Stimulated activated CD4-positive, alpha-beta T cell treated with anti-CD3 and anti-CD28 coated beads, Interleukin-2, amount 100 ng/mL, for 24 hours (primary cell): ENCODE data around the gene MTHFS.
"Not testable (repeated sequence)": the region's sequence is repeated elsewhere in the genome, so short reads cannot be mapped to it uniquely, and the experiment has no call there.

ENCODE experiments used
- DNase-seq, 2 donors: peaks; one replicate each; pipeline ENCODE4 v3.0.0-alpha.2; 2020

MTHFS gene

DNA sequence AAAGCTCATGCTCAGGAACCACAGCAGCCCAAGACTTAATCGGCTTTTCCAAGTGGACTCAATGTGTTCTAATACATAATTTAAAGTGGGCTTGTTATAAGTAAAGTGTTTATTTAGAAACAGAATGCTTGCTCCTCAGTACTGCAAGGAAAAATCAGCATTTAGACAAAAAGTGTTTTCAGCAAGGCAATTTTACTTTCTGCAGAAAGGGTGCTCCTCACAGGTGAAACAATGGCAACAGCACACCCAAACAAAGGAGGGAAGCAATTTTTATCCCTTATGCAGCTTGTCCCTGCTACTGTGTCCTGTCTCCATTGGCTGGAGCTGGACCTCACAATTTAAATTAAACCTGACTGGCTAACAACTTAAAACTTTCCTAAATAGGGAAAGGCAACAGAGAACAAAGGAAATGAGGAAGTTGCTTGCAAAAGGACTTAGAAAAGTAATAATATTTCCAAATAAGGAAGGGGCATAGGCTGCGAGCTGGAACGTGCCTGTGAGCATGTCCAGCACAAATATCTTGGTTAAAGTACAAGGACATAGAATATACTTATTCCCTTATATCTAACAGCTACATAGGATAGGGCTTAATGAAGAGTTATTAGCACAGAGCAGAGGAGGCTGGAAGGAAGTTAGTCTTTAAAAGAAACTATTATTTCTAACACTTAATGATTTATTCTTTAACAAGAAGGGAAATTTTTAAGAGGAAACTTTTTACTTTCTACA lies 19.1 kb upstream of the MTHFS start:
- not testable (repeated sequence) for DNase-seq

DNA sequence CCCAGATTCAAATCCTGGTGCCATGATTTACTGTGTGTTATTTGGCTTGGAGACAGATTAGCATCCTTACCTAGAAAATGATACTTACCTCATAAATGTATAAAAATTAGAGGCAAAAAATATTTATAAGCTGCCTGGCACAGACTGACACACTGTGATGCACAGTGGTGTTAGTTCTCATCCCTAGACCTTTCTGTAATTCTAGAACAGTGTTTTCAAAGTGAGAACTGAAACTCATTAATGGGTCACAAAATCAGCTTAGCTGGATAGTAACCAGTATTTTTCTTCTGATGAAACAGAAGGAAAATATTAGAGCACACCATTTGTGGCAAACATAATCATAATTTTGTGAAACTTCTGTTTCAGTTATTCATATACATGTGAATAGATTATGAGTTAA lies 17.9 kb upstream of the MTHFS start:
- DNase-seq, result no peak

DNA sequence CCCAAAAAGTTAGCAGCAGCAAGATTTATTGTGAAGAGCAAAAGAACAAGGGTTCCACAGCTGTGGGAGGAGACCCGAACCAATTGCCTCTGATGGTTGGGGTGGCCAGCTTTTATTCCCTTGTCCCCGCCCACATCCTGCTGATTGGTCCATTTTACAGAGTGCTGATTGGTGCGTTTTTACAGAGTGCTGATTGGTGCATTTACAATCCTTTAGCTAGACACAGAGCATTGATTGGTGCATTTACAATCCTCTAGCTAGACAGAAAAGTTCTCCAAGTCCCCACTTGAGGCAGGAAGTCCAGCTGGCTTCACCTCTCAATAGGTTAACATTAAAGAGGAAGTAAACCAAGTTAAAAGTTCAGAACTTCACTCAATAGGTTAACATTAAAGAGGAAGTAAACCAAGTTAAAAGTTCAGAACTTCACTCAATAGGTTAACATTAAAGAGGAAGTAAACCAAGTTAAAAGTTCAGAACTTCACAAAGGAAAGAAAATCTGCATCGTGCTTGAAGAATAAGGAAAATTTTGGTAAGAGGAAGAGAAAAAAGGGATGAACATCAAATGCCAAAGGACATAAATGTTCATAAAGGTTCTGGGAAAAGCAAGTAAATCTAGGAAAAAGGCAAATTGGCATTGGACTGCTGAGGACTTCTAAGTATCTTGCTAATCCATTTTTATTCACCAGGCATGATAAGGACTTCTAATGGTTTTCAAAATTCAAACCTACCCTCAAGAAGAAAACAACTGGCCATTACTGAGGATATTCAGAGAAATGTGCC lies 12.9 kb upstream of the MTHFS start:
- not testable (repeated sequence) for DNase-seq

DNA sequence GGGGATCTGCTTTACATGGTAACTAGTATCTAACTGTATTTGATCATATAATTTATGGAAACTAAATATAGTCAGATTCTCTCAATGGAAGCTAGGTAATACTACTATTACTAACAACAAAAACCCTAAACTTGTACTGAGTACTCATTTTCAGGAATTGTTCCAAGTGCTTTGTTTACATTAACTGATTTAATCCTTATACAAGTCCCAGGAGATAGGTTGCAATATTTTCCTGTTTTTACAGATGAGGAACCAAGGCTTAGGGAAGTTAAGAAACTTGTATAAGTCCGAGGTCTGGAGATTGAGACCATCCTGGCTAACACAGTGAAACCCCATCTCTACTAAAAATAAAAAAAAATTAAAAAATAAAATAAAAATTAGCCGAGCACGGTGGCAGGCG lies 7.5 kb upstream of the MTHFS start:
- no peak for DNase-seq

DNA sequence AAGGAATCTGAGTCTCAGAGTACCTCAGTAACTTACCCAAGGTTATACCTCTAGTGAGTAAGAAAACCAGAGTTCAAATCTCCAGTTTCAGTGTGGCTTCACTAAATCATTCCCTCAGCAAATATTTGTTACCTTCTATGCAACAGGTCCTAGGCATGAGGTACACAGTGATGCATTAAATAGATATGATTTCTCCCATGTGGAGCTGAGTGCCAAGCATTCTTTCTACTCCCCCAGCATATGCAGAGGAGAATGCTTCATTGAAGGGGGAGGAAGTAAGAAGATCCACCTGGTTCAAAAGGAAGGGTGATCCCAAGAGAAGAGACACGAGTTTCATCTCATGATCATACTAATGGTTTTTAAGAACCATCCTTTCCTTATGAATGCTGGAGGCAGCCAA lies 6.8 kb upstream of the MTHFS start:
- DNase-seq, result no peak

DNA sequence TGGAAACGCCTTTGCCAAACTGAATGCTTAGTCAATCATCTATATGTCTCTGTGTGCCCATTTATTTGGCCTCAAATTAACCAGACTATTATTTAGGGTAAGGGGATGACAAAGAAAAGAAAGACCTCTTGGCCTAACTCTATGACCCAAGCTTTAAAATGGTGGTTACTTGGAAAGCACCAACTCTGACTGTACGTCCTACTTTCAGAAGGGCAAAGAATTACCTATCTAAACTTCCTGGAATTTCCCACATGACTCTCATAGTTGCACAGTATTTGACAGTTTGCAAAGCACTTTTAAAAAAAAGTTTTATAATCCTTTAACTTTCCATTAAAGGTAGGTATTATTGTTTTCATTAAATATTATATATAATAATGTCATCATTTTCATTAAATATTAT lies 6.3 kb upstream of the MTHFS start:
- DNase-seq, result no peak

DNA sequence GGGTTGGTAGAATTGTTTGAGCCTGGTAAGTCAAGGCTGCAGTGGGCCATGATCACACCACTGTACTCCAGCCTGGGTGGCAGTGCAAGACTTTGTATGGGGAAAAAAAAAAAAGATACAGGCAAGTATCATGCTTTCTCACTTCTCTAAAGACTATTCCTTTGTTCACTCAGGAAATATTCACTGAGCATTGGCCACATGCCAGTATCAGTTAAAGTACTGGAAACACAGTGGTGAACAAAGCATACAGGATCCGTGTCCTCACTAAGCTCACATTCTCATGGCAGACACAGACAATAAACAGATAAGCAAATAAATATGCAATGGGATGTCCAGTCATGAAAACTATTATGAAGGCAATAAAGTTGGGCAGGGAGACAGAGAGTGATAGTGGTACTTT lies 5.1 kb upstream of the MTHFS start:
- no peak for DNase-seq

DNA sequence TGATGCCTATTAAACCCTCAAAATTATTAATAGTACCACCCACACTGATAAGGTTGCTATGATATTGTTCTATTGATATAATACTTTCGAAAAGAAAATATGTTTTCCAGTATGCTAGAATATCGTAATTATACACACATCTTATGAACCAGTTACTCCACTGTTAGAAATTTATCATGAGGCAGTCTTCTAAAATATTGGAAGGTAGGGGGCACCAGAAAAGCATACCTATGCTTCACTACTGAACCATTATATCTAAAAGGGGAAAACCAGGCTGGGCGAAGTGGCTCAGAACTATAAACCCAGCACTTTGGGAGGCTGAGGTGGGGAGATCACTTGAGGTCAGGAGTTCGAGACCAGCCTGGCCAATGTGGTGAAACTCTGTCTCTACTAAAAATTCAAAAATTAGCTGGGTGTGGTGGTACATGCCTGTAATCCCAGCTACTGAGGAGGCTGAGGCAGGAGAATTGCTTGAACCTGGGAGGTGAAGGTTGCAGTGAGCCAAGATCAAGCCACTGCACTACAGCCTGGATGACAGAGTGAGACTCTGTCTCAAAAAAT lies 4.1 kb upstream of the MTHFS start:
- DNase-seq, result not testable (repeated sequence)

DNA sequence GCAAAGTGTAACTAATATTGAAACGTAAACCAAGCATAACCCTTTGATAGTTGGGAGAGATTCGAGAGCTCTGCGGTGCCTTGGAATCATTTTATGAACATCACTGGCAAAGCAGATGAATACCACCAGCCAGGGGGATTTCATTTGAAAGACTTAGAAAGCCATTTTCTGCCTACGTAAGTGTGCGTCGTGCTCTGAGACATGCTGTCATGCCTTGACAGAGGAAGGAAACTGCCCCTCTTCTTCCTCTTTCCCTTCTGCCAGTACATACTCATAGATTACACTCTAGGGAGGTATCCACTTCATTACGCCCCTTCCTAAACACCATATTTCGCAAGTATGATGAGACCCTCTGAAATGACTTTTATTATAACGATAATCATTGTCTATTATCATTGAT lies 3.3 kb upstream of the MTHFS start:
- DNase-seq, result no peak

DNA sequence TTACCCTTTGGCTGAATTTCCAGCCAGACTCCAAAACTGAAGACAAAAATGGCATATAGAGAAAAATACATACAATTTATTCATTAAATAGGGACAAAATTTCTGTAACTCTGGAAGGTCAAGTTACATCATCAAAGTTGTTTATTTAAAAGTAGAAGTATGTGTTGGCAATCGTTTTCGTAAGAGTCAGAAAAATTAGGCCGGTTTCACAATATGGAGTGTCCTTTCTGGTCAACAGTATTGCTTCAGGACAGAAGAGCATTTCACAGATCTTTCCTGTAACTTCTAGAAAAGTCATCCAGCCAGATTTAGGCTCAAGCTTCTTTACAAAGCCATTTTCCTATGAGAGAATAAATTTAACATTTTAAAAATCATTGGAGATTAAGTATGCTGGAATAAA lies 2.0 kb upstream of the MTHFS start:
- DNase-seq, result not testable (repeated sequence)

DNA sequence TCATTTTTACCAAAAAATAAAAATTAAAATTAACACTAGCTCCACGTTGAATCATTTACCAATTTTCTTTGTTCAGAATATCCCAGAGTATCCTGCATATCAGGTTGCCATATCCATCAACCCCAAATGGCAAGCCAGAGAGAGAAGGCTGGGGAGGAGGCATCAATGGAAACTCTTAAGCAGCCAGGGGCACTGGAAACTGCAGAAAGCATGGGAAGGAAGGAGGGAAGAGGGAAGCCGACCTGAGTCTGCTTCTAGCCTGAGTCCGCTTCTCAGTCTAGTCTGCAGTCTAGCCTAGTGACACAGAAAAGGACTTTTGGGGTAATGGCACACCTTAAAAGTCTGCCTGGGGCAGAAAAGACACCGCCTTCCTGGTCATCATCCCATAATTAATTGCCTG lies 1.6 kb upstream of the MTHFS start:
- DNase-seq, result no peak

DNA sequence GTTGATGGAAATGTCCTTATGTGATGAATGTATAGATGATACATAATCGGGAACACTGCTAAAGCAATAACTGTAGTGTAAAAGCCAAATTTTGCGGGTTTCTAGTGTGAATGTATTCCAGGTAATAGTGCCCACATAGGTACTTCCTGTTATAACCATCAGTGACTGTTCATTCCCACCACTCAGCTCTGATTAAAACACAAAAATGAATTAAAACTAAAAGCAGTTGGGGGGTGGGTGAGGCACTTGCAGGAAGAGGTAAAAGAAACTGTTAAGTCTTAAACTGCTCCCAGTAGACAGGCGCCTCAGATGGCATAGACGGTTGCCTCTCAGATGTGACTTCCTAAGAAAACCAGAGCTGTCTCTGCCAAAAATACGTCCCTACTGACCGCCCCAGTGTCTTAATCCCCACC lies 893 bp upstream of the MTHFS start:
- peak; percentile 26 to 30 for DNase-seq

DNA sequence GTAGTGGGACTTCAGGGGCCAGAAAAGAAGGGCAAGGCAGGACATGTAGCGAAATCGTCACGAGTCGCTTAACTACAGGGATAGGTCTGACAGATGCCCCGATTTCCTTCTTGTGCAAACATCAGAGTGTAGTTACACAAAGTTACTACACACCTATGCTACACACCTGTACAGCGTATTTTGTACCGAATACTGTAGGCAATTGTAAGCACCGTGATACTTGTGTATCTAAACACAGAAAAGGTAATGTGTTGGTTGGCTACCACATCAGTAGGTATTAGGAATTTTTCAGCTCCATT lies 515 bp upstream of the MTHFS start:
- DNase-seq, result no peak

DNA sequence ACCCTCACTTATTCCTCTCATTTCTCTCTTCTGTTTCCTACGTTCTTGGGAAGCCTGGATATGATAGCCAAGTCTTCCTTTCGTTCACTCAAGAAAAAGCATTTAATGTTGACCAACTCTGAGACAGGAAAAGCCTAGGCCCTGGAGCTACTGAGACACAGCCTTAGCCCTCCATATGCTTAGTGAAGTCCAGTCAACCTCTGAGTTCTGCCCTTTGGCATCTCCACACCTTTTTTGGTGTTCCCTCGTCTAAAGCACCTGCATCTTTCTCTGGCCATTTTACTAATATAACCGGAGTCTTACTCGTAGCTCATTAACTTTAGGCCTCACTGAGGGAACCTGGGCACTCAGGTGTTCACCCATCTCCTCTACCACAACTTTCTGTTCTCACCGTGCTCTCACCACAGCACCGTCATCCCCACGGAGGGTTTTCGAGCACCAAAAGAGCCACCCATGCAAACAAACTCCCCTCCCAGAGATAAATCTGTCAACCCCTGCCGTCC lies 632 bp downstream of the MTHFS start:
- no peak for DNase-seq

DNA sequence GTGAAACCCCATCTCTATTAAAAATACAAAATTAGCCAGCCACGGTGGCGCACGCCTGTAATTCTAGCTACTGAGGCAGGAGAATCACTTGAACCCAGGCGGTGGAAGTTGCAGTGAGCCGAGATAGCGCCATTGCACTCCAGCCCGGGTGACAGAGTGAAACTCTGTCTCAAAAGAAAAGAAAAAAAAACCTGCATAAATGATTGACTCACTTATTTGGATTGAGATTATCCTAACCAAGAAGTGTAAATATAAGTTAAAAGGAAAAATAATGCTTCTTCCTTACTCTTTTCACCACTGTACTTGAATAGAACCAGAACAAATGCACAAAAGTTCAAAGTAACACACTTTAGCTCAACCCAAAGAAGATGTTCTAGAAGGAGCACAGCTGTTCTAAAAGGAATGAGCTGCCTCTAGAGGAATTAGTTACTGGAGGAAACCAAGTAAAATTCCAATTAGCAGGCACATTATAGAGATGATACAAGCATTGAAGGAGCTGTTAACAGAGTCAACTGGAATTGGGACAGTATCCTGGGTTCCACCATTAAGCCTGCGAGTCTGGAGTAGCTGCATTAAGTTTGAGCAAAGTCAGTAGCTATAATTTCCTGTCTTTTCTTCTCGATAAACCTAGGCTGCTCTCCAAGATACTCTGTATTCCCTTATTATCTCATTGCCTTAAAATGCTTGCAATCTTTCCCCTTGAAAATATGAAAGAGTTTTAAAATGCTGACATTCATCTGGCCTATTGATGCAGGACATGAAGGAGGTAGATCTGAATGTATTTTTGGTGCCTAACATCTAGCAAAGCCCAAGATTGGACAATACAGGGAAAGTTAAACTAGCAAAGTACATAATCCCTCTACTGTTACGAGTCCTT lies 9.5 kb downstream of the MTHFS start:
- no peak for DNase-seq

DNA sequence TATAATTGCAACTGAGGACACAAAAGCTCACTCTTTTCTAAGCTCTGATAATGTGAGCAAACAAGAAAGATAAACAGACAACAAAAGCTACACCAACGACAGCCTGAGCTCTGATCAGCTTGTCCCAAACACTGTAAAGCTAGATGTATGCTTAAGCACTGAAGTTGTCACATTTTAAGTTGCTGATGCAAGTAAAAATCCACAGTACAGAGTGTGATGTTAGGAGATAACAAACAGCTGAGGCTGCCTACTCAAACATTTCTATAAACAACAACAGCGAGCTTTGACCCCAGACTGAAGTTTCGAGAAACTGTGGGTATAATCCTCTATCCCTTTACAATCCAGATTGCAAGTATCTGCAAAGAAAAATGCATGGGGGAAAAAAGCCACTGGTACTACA lies 10.7 kb downstream of the MTHFS start:
- DNase-seq, result no peak

DNA sequence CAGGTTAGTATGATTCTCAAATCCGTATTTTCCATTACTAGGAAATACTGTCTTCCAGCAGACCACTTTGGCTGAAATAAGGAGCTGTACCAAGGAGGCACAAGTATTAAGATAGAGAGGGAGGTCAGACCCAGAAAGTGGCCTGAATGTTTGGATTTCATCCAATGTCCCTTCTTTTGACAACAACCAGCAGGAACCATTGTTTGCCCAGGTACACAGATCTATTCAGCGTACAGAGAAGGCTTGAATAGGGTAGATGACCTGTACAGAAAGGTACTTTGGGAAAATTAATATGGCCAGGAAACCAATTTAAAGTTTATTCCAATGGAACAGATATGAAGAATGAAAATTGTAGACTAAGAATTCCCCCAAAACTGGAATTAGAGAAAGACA lies 12.6 kb downstream of the MTHFS start:
- DNase-seq, result no peak

DNA sequence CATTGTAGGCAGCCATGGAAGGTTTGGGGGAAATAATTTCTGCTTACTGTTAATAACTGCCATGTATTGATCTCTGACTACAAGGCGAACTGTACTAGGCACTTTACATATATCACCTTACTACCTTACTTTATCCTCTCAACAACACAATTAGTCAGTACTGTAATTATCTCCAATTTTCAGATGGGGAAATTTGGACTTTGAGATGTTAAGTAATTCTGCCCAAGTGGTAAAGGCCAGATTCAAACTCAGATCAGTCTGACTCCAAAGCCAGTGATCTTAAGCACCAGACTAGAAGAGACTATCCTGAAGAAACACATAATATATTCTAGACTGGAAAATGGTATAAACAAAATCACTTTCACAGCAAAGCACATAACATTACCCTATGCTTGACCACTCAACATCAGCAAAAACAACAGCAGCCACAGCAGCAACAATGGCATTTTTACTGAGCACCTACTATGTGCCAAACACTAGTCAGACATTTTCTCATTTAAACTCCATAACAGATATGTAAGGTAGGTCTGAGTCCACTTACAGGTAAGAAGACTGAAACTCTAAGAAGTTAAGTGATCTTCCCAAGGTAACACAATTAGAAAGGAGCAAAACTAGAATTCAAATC lies 13.1 kb downstream of the MTHFS start:
- no peak for DNase-seq

DNA sequence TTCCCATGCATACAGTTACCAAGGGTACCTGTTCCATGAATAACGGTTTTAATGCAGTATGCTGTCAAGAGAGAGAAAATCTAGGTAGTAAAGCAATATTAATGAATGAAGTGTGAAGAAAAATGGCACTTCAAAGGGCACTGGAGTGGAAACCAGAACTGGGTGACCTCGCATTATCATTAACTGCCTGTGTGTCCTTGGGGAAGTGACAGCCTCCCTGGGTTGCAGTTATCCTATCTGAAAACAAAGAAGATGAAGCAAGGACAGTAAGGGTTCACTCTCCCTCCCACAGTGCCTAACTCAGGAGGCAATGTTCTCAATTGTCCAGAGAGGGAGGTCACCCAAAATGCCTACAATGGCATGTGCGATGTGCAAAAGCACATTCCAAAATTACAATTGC lies 15.1 kb downstream of the MTHFS start:
- no peak for DNase-seq

DNA sequence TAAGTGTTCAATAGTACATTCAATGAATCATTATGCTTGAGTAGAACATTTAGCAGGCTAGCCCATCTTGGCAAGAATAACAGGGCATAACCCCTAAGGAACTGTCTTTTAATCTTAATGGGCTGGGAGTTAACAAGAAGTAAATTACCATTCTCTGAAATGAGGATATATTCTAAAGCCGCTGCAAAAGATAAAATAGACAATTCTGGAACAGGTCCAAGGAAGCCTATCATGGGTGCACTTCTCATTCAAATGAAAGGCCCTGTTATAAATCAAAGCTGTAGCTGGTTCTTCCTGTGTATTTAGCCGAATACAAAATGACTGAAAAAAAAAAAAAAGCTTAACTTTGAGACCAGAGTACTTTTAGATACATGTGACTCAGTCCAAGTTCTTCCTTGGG lies 15.6 kb downstream of the MTHFS start:
- no peak for DNase-seq

DNA sequence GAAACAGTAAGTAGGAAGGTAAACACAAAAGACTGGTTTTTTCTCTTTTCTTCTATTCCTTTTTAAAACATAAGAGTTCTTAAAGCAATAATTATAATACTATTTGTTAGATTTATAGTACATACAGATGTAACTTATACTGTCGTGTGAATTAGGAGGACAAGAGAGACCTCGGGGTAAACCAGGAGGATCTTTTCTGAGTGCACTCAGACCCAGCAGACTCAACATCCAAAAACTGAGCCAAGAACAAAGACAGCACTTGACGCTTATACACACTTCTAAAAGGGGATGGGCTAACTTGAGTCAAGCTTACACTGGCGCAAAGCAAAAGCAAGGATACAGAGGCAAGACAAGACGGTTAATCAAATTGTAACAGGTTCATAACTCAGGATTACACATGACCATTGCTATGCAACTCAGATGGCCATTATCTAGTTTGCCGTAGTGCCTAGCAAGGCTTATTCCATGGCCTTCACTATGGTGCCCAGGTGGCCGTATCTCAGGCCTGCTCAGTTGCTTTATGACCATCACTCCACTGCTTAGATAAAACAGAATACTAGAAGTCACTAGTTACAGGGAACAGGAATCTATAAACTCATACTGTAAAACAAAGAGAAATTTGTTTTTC lies 18.6 kb downstream of the MTHFS start:
- DNase-seq, result no peak

DNA sequence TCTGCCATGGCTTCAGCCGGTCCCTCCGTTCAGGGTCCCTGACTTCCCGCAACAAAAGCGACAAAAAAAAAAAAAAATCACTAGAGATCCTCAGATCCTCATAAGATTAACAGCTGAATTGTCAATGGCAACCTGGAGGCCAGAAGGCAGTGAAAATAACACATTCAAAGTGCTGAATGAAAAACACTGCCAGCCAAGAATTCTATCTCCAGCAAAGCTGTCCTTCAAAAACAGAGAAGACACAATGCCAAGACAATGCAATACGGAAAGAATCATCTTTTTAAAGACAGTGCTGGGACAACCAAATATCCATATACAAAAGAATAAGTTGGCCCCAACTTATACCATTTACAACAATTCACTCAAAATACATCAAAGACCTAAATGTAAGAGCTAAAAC lies 21.6 kb downstream of the MTHFS start:
- no peak for DNase-seq
